GM12864 (cell line): ENCODE results near the gene CAB39L.

Source experiments
- DNase-seq: peaks from one replicate; pipeline ENCODE4 v3.0.0-alpha.2; 2011; ENCODE audit warnings: low read depth
- H3K4me3 ChIP-seq: 2 replicates; pipeline ENCODE4 v1.5.1; 2011; ENCODE audit warnings: mild to moderate bottlenecking, low read depth, low read length, control low read depth
- CTCF ChIP-seq: IDR thresholded peaks from 2 replicates; pipeline ENCODE4 v1.5.1; 2011; ENCODE audit warnings: low read depth, mild to moderate bottlenecking, moderate library complexity, low read length, control low read depth, inconsistent platforms; ENCODE audit errors: missing control alignments

CAB39L gene

GRCh38 chr13:49319551-49319950, 124.3 kb downstream of the CAB39L start:
- H3K4me3 ChIP-seq: no peak overlapping the region
- no peak for TF ChIP-seq CTCF
- DNase-seq: no peak

GRCh38 chr13:49315756-49316482, 127.9 kb downstream of the CAB39L start:
- DNase-seq: no peak
- H3K4me3 ChIP-seq: no peak overlapping the region
- no peak for TF ChIP-seq CTCF

GRCh38 chr13:49315036-49315565, 128.8 kb downstream of the CAB39L start:
- DNase-seq: no peak
- no peak for TF ChIP-seq CTCF
- H3K4me3 ChIP-seq: no peak overlapping the region

- no peak overlapping the region for H3K4me3 ChIP-seq
- no peak for TF ChIP-seq CTCF
- no peak for DNase-seq
Observed at GRCh38 chr13:49314344-49314882, 129.5 kb downstream of the CAB39L start.

GRCh38 chr13:49311816-49312215, 132.0 kb downstream of the CAB39L start:
- no peak overlapping the region for H3K4me3 ChIP-seq
- no peak for DNase-seq
- no peak for TF ChIP-seq CTCF

- no peak for DNase-seq
- TF ChIP-seq CTCF: no peak
- H3K4me3 ChIP-seq: no peak overlapping the region
Observed at GRCh38 chr13:49310251-49310650, 133.6 kb downstream of the CAB39L start.
